HPDE6-E6E7 (cell line): Measurements from ENCODE around the gene TAS2R60.
A peak's percentile ranks its signal among the peaks of the same experiment; 100 is the strongest.
"Not testable (repeated sequence)": the region's sequence is repeated elsewhere in the genome, so short reads cannot be mapped to it uniquely, and the experiment has no call there.

ENCODE experiments used
- DNase-seq: peaks from one replicate; pipeline ENCODE4 v3.0.0; 2011; ENCODE audit warnings: missing footprints; ENCODE audit errors: extremely low spot score

TAS2R60 gene, protein sequence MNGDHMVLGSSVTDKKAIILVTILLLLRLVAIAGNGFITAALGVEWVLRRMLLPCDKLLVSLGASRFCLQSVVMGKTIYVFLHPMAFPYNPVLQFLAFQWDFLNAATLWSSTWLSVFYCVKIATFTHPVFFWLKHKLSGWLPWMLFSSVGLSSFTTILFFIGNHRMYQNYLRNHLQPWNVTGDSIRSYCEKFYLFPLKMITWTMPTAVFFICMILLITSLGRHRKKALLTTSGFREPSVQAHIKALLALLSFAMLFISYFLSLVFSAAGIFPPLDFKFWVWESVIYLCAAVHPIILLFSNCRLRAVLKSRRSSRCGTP

DNA sequence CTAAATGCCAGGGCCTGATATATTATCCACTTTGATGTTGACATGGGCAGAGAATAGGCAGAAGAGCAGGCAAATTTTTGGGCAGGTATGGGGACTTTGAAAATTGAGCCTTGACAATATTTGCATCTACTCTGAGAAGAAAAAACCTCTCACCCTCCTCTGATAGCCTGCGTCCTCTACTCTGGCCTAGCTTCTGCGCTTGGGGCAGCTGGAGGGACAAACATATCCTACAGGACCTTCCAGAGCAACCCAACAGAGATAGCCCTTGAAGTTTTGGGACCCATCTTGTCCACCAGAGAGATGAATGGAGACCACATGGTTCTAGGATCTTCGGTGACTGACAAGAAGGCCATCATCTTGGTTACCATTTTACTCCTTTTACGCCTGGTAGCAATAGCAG is at the start of gene TAS2R60:
TAS2R60 (plus strand) TSS at position 301 of the 400 bp plus-strand sequence; CDS start at position 301, 0 bp downstream.
- DNase-seq, result no peak

DNA sequence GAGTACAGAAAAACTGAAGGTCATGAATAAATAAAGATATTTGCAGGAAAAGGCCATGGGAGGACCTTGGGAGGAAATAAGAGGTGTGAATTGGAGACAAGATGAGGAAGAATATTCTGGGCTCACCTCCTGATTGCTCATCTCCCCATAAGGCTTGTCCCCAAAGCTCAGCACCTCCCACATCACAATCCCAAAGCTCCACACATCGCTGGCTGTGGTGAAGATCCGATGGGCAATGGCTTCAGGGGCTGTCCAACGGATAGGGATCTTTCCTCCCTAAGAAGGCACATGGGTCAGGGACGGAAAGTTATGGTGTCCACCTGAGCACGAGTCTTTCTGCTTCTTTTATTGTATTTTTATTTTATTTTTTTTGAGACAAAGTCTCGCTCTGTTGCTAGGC is 49.2 kb upstream of the TAS2R60 start:
- DNase-seq, result no peak

GRCh38 chr7:143394777-143395176 is 48.5 kb upstream of the TAS2R60 start:
- DNase-seq, result no peak

- DNase-seq, result no peak
Observed at GRCh38 chr7:143395187-143396149, 47.8 kb upstream of the TAS2R60 start.

DNA sequence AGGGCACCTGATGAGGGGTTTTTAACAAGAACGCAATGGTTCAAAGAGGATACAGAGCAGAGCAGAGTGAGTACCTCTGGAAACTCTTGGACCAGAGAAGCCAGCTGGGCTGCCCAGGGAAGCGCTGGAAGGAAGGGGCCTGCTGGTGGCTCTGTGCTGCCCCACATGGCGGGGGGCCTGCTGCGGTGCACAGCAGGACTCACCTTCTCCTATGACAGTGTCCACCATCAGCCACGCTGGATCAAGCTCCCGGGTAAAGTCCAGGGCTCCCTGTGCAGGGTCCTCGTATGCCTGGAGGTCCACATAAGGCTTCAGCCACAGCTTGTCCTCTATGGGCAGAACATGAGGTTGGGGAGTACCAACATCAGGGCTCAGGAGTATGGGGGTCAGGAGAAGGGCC is 47.1 kb upstream of the TAS2R60 start:
- DNase-seq, result no peak

- no peak for DNase-seq
Observed at GRCh38 chr7:143396625-143397556, 46.4 kb upstream of the TAS2R60 start.

DNA sequence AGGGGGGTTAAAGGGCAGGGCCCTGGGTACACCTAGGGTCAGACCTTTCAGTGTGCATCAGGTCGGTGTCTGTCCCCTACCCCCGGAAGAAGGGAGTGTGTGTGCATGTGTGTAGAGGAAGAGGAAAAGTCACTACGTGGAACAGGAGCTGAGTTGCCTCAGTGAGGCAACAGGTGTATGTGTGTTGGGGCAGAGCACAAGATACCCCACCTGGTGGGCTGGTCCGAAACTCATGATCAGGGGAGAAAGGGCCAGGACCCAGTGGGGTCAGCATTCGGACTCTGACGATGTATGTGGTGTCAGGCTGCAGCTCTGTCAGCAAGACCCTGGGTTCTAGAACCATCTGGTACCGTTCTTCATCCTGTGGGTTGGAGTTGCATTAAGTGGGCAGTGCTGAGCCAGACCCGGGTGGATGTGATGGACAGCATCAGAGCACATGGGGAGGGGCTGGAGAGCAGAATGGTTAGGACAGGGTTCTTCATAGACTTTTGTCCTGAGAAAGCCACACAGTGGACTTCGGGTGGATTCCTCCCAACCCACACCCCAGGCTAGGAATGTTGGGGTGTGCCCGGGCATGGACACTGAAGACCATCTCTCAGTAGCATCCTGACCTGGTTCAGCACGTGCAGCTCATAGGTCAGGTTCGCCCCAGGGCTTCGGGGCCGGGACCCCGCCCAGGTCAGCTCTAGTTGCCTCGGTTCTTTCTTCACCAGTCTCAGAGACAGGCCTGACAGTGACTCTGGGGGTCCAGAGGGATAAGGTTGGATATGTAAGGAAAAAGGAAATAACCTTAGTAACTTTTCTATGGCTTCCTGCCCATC is 45.3 kb upstream of the TAS2R60 start:
- no peak for DNase-seq

DNA sequence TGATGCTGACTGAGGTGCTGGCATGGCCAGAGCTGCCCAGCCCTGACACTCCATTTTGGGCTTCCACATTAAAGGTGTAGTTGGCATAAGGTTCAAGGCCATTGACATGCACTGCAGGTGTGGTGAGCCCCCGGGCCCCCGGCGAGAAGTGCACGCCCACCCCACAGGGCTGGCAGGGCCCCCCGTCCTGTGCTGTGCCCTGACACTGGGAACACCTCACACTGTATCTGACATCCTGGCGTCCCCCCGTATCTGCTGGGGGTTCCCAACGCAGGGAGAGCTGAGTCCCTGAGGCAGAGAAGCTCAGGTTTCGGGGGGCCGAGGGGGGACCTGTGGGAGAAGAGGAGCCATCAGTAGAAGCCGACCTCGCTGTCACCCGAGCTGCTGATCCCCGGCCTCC is 44.6 kb upstream of the TAS2R60 start:
- no peak for DNase-seq

- no peak for DNase-seq
Observed at GRCh38 chr7:143399151-143399550, 44.1 kb upstream of the TAS2R60 start.

- DNase-seq, result no peak
Observed at GRCh38 chr7:143399642-143400041, 43.6 kb upstream of the TAS2R60 start.

DNA sequence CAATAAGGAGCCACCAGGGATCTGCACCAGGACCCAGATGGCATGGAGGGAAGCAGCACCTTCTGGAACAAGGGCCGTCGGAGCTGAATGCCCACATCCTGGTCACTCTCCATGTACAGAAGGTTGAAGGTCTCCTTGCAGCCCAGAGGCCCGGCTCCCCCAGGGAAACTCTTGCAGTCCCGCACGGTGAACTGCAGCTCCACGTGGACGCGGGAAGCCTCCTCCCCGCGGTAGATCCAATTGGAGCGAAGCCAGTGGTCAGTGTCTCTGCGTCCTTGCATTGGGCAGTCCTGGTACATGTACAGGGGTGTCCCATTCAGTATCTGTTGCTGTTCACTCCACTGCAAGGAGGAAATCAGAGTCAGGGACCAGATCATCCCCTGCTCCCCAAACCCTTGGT is 42.0 kb upstream of the TAS2R60 start:
- no peak for DNase-seq

GRCh38 chr7:143402233-143402632 is 41.0 kb upstream of the TAS2R60 start:
- DNase-seq, result not testable (repeated sequence)

DNA sequence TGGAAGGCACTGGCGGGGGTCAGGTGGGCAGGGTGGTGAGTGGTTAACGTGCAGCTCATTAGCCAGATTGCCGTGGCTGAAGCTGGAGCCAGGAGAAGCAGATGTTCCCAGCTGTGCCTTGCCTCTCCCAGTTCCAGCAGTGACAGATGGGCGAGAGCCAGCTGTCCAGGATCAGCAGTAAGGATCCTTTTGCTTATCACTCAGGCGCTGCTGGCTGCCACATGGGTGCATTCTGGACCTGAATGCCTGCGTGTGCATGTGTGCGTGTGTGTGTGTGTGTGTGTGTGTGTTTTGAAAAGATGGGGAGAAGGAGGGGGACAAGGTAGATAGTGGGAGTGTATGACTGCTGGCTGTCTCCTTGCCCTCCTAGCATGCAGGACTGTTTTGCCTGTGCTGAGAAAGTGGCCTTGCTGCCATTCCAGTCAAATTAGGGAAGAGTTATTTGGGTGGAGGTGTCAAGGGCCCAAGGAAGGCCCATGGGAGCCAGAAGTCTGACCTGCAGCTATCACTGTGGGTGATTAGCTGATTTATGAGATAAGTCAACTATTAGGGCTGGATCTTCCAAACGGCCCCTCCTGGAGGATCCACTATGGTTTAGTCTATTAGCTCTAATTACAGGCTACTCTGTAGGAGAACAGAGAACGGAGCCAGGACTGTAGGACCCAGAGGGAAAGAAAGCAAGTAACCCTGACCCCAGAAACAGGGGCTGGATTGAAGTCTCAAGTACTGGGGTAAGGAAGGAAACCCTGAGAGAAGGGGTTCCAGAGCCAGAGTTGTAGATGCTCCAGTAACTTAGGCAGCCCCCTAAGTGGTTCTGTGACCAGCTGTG is 37.9 kb upstream of the TAS2R60 start:
- no peak for DNase-seq

GRCh38 chr7:143406002-143406357 is 37.3 kb upstream of the TAS2R60 start:
- no peak for DNase-seq

- DNase-seq, result no peak
Observed at GRCh38 chr7:143407287-143408251, 35.7 kb upstream of the TAS2R60 start.

DNA sequence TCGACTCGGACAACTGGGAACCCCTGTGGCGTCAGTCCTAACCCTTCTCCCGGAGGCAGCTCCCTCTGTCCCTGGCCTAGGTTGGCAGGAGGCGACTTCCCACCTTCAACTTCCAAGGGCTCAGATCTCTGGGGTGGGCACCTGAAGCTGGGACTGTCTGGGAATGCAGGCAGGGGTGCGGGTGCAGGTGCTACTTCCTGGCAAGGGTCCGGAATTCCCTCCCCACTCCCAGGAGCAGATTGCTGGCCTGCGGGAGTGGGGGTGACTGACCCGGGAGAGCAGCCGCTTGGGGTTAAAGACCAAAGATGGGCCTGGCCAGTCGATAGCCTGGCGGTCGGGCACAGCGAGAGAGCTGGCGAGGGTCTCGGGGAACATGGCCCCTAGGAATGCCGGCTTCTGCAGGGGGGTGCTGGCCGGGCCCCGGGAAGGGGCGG is 35.0 kb upstream of the TAS2R60 start:
- DNase-seq, result no peak

DNA sequence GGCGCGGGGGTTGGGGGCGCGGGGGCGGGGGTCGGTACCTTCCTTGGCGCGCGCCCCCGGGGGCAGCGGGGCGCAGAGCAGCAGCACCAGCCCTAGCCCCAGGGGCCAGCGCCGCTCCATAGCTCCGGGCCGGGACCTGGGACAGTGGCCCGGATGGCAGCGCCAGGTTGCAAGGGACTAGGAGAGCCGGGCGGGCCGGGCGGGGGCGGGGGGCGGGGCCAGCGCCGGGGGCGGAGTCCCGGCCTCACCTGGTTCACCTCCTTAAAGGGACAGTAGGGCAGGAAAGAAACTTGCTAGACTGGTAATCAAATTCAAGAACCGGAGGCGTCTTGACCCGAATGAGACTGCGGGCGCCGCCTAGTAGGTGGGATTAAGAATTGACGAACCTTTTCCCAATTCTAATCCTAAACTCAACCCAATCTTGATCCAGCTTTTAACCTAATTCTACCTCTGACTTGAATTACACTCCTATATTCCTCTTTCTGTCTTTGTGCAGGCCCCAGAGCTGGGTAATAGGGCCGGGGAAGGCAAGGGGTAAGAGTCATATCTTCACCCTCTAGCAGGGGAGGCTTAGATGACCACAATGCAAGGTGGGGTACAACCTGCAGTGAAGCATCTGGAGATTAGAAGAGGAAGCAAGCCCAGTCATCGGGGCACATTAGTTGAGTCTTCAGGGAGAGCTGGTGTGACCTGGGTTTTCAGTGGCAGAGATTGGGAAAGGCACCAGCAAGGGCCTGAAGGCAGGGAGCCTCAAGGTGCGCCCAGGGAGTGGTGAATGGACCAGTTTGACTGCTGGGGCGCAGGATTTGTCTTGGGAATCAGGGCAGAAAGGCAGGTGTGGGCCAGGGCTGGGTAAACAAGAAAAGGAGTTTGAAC is 34.3 kb upstream of the TAS2R60 start, which contains the start of gene EPHA1:
EPHA1 (minus strand) TSS at position 171 of the 876 bp plus-strand sequence; CDS start at position 120, 51 bp downstream.
- peak; percentile 98 for DNase-seq
